ENCODE results near the gene ZNF679. TPM values are rescaled to one million over a fixed set of nuclear protein-coding genes. Genes with fewer than 3 reads are reported as not detected.
"Not testable (repeated sequence)": the region's sequence is repeated elsewhere in the genome, so short reads cannot be mapped to it uniquely, and the experiment has no call there.

The ZNF679 gene
- not detected for total RNA-seq
- long read RNA-seq: 0 reads

- H3K4me3 ChIP-seq; DNase-seq; H3K4me1 ChIP-seq; ATAC-seq; H3K27ac ChIP-seq; H3K36me3 ChIP-seq; H3K27me3 ChIP-seq (ENCODE audit: low read depth); intact Hi-C loops (cut with DNase I): not testable (repeated sequence)
- peaks cover 27% of the 10 kb centered on the region for H3K9me3 ChIP-seq
Observed at GRCh38 chr7:64228174-64228573, at the start of gene ZNF679. Gene ZNF679 (plus strand): TSS chr7:64228474. CDS start chr7:64249118, 20,644 bp downstream.

GRCh38 chr7:64180989-64181388 lies 47.3 kb upstream of the ZNF679 start:
- peak; percentile 41 for TF ChIP-seq CTCF (IDR thresholded peaks at IDR 0.05)
- intact Hi-C loops (cut with DNase I): loop anchor here (5.0 kb wide), 1 partner anchor 441 kb away; no protein-coding TSS in a partner anchor
- Histone ChIP-seq H3K4me3 (no peak overlapping the region), H3K36me3 (no peaks in the 10 kb centered on the region), H3K27ac (no peak overlapping the region), H3K4me1 (no peaks in the 10 kb centered on the region), H3K9me3 (no peaks in the 10 kb centered on the region), H3K27me3 (ENCODE audit: low read depth) (peaks cover 31% of the 10 kb centered on the region)
- DNase-seq: no peak
- ATAC-seq: no peak

GRCh38 chr7:64181586-64181985 lies 46.7 kb upstream of the ZNF679 start:
- intact Hi-C loops (cut with DNase I): loop anchor here (5.0 kb wide), 1 partner anchor 441 kb away; no protein-coding TSS in a partner anchor
- Histone ChIP-seq H3K27ac (no peak overlapping the region), H3K4me3 (no peak overlapping the region), H3K36me3 (no peaks in the 10 kb centered on the region), H3K9me3 (no peaks in the 10 kb centered on the region), H3K4me1 (no peaks in the 10 kb centered on the region), H3K27me3 (ENCODE audit: low read depth) (peaks cover 31% of the 10 kb centered on the region)
- ATAC-seq: no peak
- DNase-seq: no peak
- TF ChIP-seq CTCF (IDR thresholded peaks at IDR 0.05): no peak

GRCh38 chr7:64182036-64182790 lies 46.1 kb upstream of the ZNF679 start:
- intact Hi-C loops (cut with DNase I): loop anchor here (5.0 kb wide), 1 partner anchor 440 kb away; no protein-coding TSS in a partner anchor
- Histone ChIP-seq H3K4me1 (no peaks in the 10 kb centered on the region), H3K27ac (no peak overlapping the region), H3K4me3 (no peak overlapping the region), H3K36me3 (no peaks in the 10 kb centered on the region), H3K27me3 (ENCODE audit: low read depth) (peaks cover 31% of the 10 kb centered on the region), H3K9me3 (no peaks in the 10 kb centered on the region)
- no peak for TF ChIP-seq CTCF (IDR thresholded peaks at IDR 0.05)
- ATAC-seq (peak in 1 of 2 donors; percentile 6), DNase-seq (no peak)

- ATAC-seq (peak; percentile 54 to 59), DNase-seq (peak; percentile 54)
- Histone ChIP-seq H3K4me3 (no peak overlapping the region), H3K27me3 (ENCODE audit: low read depth) (peaks cover 31% of the 10 kb centered on the region), H3K4me1 (no peaks in the 10 kb centered on the region), H3K9me3 (no peaks in the 10 kb centered on the region), H3K27ac (no peak overlapping the region), H3K36me3 (no peaks in the 10 kb centered on the region)
- peak; percentile 92 for TF ChIP-seq CTCF (IDR thresholded peaks at IDR 0.05)
- intact Hi-C loops (cut with DNase I): loop anchor here (5.0 kb wide), 1 partner anchor 439 kb away; no protein-coding TSS in a partner anchor
Observed at GRCh38 chr7:64183126-64183742, 45.0 kb upstream of the ZNF679 start.

Data from lower lobe of right lung (tissue), 2 donors.